AG09309 (cell line): Measurements from ENCODE around the gene SLC36A4.

Experiments
- DNase-seq: peaks from one replicate; pipeline ENCODE4 v3.0.0-alpha.2; 2010; ENCODE audit warnings: low read depth
- H3K4me3 ChIP-seq: 2 replicates; pipeline ENCODE4 v1.5.1; 2011; ENCODE audit warnings: mild to moderate bottlenecking, low read depth, low read length, moderate library complexity; ENCODE audit not compliant: control insufficient read depth
- CTCF ChIP-seq: IDR thresholded peaks from 2 replicates; pipeline ENCODE4 v1.5.1; 2011; ENCODE audit warnings: mild to moderate bottlenecking, low read depth, low read length, inconsistent platforms; ENCODE audit not compliant: insufficient read depth, control insufficient read depth; ENCODE audit errors: missing control alignments

SLC36A4 gene

GRCh38 chr11:93099806-93100205 lies 98.0 kb downstream of the SLC36A4 start:
- TF ChIP-seq CTCF: no peak
- peak; percentile 7 for DNase-seq
- no peak overlapping the region for H3K4me3 ChIP-seq
